Lower lobe of right lung (tissue), 2 donors: ENCODE data around the gene PBX1. TPM values are rescaled to one million over a fixed set of nuclear protein-coding genes. Genes with fewer than 3 reads are reported as not detected.

Experiments used
- ATAC-seq, 2 donors: fragments of 200-7000 bp; cut with Tn5 transposase; one replicate each; pipeline ENCODE4 v1.9.1; 2020 to 2022; ENCODE audit warnings: mild to moderate bottlenecking in 2 of 2, moderate library complexity in 2 of 2
- DNase-seq: peaks from one replicate; pipeline ENCODE4 v3.0.0-alpha.2; 2020
- H3K27ac ChIP-seq: fragments of 200-600 bp; one replicate; pipeline ENCODE4 v1.8.0; 2022
- H3K27me3 ChIP-seq: fragments of 200-600 bp; one replicate; pipeline ENCODE4 v1.8.0; 2022; ENCODE audit warnings: low read depth
- H3K36me3 ChIP-seq: fragments of 200-600 bp; one replicate; pipeline ENCODE4 v1.8.0; 2022; ENCODE audit warnings: mild to moderate bottlenecking
- H3K4me1 ChIP-seq: fragments of 200-600 bp; one replicate; pipeline ENCODE4 v1.8.0; 2022
- H3K4me3 ChIP-seq: fragments of 200-600 bp; one replicate; pipeline ENCODE4 v1.8.0; 2022; ENCODE audit warnings: mild to moderate bottlenecking
- H3K9me3 ChIP-seq: fragments of 200-600 bp; one replicate; pipeline ENCODE4 v1.8.0; 2022
- intact Hi-C: fragments of 100-400 bp; cut with DNase I; formaldehyde crosslinking; loops from one replicate; pipeline ENCODE4 v1.11.0; 2022
- total RNA-seq: library from RNA; stranded (reverse); fragmentation: NEBNext Ultra II Directional; extraction: Animal tissue kit (Norgen Biotek cat#: 25700); gene quantifications from one replicate; pipeline ENCODE4 v1.2.1, GENCODE V29; 2021
- TF ChIP-seq, protein P1 (sequence below): fragments of 200-600 bp; IDR thresholded peaks from one replicate; pipeline ENCODE4 v1.8.0; 2022; ENCODE audit warnings: antibody characterized with exemption, mild to moderate bottlenecking
- donor health status: DM: no; HTN: yes; CAD: no; lungs with severe emphysema.

The PBX1 gene
- total RNA-seq, 1 donor from 2014 or later: 58.1 TPM

DNA sequence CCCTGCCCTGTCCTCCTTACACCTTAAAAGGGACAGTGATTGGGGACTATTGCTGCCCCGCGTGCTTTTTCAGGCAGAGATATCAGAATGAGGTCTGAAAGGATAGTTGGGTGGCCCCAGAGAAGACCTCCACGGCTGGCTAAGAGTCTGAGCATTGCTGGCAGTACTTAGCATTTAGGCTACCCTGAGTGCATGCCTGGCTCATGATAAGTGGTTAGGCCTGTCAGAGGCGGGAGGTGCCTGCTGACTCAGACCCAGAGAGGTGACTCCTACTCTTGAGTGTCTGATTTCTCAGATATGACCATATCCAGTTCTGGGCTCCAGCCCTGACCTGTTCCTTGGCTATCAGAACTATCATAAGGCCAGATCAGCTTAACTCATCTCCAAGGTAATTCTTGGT lies 213.7 kb downstream of the PBX1 start:
- H3K27ac ChIP-seq: peak overlapping the region; percentile 26
- H3K4me1 ChIP-seq: peaks cover 51% of the 10 kb centered on the region
- no peaks in the 10 kb centered on the region for H3K36me3 ChIP-seq
- H3K27me3 ChIP-seq: no peaks in the 10 kb centered on the region
- no peak overlapping the region for H3K4me3 ChIP-seq
- peak; percentile 96 to 98 for ATAC-seq
- H3K9me3 ChIP-seq: no peaks in the 10 kb centered on the region
- intact Hi-C loops: no loop called here
- DNase-seq: peak; percentile 75
- TF ChIP-seq, protein P1, sequence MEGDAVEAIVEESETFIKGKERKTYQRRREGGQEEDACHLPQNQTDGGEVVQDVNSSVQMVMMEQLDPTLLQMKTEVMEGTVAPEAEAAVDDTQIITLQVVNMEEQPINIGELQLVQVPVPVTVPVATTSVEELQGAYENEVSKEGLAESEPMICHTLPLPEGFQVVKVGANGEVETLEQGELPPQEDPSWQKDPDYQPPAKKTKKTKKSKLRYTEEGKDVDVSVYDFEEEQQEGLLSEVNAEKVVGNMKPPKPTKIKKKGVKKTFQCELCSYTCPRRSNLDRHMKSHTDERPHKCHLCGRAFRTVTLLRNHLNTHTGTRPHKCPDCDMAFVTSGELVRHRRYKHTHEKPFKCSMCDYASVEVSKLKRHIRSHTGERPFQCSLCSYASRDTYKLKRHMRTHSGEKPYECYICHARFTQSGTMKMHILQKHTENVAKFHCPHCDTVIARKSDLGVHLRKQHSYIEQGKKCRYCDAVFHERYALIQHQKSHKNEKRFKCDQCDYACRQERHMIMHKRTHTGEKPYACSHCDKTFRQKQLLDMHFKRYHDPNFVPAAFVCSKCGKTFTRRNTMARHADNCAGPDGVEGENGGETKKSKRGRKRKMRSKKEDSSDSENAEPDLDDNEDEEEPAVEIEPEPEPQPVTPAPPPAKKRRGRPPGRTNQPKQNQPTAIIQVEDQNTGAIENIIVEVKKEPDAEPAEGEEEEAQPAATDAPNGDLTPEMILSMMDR: no peak

DNA sequence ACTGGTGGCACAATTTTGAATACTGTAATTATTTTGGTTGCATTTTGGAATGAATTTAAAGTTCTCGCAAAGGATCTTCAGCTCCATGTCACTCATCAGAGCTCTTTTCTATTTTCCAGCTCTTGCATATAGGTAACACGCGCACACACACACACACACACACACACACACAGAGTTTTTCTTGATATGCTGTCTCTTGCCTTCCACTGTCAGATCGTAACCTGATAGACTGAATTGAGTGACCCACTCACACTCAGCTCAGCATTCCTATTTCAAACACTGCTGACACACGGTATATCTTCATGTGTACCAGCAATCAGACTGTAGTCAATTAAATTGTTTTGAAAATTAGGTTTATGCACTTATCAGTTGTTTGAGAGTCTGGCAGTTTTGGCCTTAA lies 214.1 kb downstream of the PBX1 start:
- TF ChIP-seq, protein P1: no peak
- H3K27me3 ChIP-seq: no peaks in the 10 kb centered on the region
- H3K9me3 ChIP-seq: no peaks in the 10 kb centered on the region
- ATAC-seq: no peak
- H3K36me3 ChIP-seq: no peaks in the 10 kb centered on the region
- intact Hi-C loops: no loop called here
- H3K4me3 ChIP-seq: no peak overlapping the region
- peaks cover 51% of the 10 kb centered on the region for H3K4me1 ChIP-seq
- no peak overlapping the region for H3K27ac ChIP-seq
- no peak for DNase-seq

DNA sequence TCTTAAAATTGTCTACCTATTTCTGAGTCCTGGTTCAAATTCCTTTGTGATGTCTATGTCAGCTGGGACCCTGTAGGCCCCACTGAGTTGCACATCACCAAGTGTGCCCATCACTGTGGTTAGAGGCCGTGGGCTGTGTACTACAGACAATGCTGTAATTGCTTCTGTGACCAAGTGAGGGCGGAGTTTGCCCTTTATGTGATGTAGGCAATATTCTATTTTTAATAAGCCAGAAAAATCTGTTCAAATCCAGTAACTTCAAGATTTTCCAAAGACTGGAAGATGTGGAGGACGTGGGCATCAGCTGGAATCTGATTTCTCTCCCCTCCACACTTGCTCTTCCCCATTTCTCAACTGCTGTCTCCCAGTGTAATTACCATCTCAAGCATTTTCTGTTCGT lies 215.4 kb downstream of the PBX1 start:
- no peak for ATAC-seq
- Histone ChIP-seq H3K27me3 (no peaks in the 10 kb centered on the region), H3K4me3 (no peak overlapping the region), H3K4me1 (peaks cover 51% of the 10 kb centered on the region), H3K27ac (peak overlapping the region; percentile 2), H3K9me3 (no peaks in the 10 kb centered on the region), H3K36me3 (no peaks in the 10 kb centered on the region)
- intact Hi-C loops: no loop called here
- no peak for DNase-seq
- TF ChIP-seq, protein P1: no peak

DNA sequence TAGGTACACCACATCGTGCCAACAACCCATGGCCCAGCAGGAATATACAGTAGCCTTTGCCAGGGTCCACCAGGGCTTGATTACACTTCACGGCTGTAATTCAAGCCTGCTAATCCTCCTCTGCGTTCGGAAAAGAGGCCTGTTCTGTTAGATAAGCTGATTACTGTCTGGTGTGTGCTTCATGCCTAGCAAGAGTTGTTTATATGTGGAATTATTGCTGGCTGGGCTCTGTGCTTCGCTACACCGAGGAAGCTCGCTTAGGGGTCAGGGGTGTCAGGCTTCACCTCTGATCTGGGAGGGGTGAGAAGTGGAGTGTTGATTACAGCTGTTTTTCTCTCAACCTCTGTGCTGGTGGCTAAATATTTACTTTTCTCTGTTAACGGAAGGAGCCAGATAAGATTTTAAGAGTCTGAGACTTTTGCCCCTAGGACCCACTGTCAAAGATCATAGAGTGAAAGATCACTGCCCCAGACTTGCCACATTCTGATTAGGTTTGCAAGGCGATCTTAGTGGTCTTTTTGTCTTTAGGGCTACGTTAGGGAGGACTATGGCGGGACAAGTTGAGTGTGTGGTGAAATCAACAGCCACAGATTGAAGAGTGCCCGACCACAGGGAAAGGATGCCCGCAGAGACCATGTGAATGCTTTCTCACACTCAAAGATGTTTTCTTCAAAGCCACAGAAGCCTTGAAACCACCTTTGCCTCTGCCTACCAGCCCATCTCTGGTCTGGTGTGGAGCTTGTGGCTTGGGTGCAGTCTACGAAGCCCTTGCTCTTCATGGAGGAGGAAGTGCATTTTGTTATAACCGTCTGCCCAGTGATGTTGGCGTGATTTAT lies 216.1 kb downstream of the PBX1 start:
- Histone ChIP-seq H3K4me3 (no peak overlapping the region), H3K4me1 (peaks cover 47% of the 10 kb centered on the region), H3K9me3 (no peaks in the 10 kb centered on the region), H3K27me3 (no peaks in the 10 kb centered on the region), H3K36me3 (no peaks in the 10 kb centered on the region), H3K27ac (peak overlapping the region; percentile 2)
- intact Hi-C loops: no loop called here
- DNase-seq: no peak
- TF ChIP-seq, protein P1: no peak
- no peak for ATAC-seq

DNA sequence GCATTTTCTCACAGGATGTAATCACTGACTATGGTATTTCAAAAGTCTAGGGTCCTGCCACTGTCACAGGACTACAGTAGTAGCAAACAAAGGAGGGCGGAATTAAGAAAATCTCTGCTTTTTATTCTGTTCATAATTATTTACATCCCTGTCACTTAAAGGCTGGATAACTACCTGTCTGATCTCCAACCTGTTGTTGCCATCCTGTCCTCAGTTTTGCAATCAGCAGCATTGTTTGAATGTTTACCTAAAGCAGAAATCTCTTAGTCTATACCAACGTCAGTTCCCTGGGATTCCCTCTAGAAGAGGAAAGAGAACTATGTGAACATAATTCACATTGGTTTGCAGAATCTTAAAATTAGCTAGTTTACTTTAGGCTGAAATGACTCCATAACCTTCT lies 218.5 kb downstream of the PBX1 start:
- no peaks in the 10 kb centered on the region for H3K9me3 ChIP-seq
- TF ChIP-seq, protein P1: no peak
- no peak overlapping the region for H3K4me3 ChIP-seq
- DNase-seq (no peak), ATAC-seq (no peak)
- H3K27ac ChIP-seq: no peak overlapping the region
- peaks cover 46% of the 10 kb centered on the region for H3K4me1 ChIP-seq
- no peaks in the 10 kb centered on the region for H3K27me3 ChIP-seq
- no peaks in the 10 kb centered on the region for H3K36me3 ChIP-seq
- intact Hi-C loops: no loop called here
